Keratinocyte (primary cell): ENCODE results near the gene ADISSP. TPM values are rescaled to one million over a fixed set of nuclear protein-coding genes. Genes with fewer than 3 reads are reported as not detected.

Experiments used
- DNase-seq: peaks from one replicate; pipeline ENCODE4 v3.0.0-alpha.2; 2011; ENCODE audit warnings: low read depth, missing footprints, low spot score
- FAIRE-seq: peaks from 2 replicates; lab custom pipeline; 2011; peaks lifted over from hg19 to GRCh38; lab: Jason Lieb, UNC
- H2AFZ ChIP-seq: 2 replicates; pipeline ENCODE4 v1.6.0; 2012; ENCODE audit warnings: low read length, control low read depth, inconsistent platforms; ENCODE audit not compliant: control insufficient read depth
- H3K27ac ChIP-seq: 2 replicates; pipeline ENCODE4 v1.5.1; 2011; ENCODE audit warnings: low read length; ENCODE audit not compliant: control insufficient read depth, insufficient read depth
- H3K27me3 ChIP-seq: 3 replicates; pipeline ENCODE4 v1.6.0; 2011; ENCODE audit warnings: low read length; ENCODE audit not compliant: control insufficient read depth, insufficient read depth; ENCODE audit errors: extremely low read depth
- H3K36me3 ChIP-seq, 2 experiments: 2 replicates in 1 of 2; 3 replicates in 1 of 2; pipeline ENCODE4 v1.5.1; 2011; ENCODE audit warnings: low read length in 2 of 2, mild to moderate bottlenecking in 1 of 2; ENCODE audit not compliant: control insufficient read depth in 2 of 2, insufficient read depth in 2 of 2; ENCODE audit errors: extremely low read depth in 1 of 2
- H3K4me1 ChIP-seq: 3 replicates; pipeline ENCODE4 v1.5.1; 2011; ENCODE audit warnings: low read length; ENCODE audit not compliant: control insufficient read depth, insufficient read depth; ENCODE audit errors: extremely low read depth
- H3K4me2 ChIP-seq: 3 replicates; pipeline ENCODE4 v1.6.0; 2011; ENCODE audit warnings: low read depth, low read length; ENCODE audit not compliant: control insufficient read depth, insufficient read depth; ENCODE audit errors: extremely low read depth
- H3K4me3 ChIP-seq, 3 experiments: fragments of 200-600 bp in 1 of 3; sonication (generic) in 1 of 3; 2 replicates in 2 of 3; 3 replicates in 1 of 3; pipeline ENCODE4 v1.5.1; 2011 to 2016; ENCODE audit warnings: low read length in 3 of 3, mild to moderate bottlenecking in 3 of 3, control low read depth in 2 of 3, inconsistent platforms in 1 of 3, low read depth in 1 of 3, mixed read lengths in 1 of 3, mixed run types in 1 of 3, moderate library complexity in 1 of 3; ENCODE audit not compliant: control insufficient read depth in 2 of 3, insufficient read depth in 2 of 3; ENCODE audit errors: extremely low read depth in 1 of 3
- H3K79me2 ChIP-seq: 2 replicates; pipeline ENCODE4 v1.6.0; 2012; ENCODE audit warnings: low read length; ENCODE audit not compliant: control insufficient read depth, insufficient read depth
- H3K9ac ChIP-seq: 3 replicates; pipeline ENCODE4 v1.6.0; 2011; ENCODE audit warnings: low read length; ENCODE audit not compliant: control insufficient read depth, insufficient read depth; ENCODE audit errors: extremely low read depth
- H3K9me1 ChIP-seq: 3 replicates; pipeline ENCODE4 v1.6.0; 2011; ENCODE audit warnings: low read length; ENCODE audit not compliant: control insufficient read depth, insufficient read depth; ENCODE audit errors: extremely low read depth
- H3K9me3 ChIP-seq: 2 replicates; pipeline ENCODE4 v1.5.1; 2012; ENCODE audit warnings: low read depth, low read length; ENCODE audit not compliant: control insufficient read depth
- H4K20me1 ChIP-seq: 3 replicates; pipeline ENCODE4 v1.6.0; 2011; ENCODE audit warnings: low read length; ENCODE audit not compliant: control insufficient read depth, insufficient read depth; ENCODE audit errors: extremely low read depth
- EZH2 ChIP-seq: IDR thresholded peaks from one replicate; pipeline ENCODE4 v1.6.1; 2012; ENCODE audit warnings: inconsistent platforms, mild to moderate bottlenecking, low read length, moderate library complexity
- dilution Hi-C: fragments of 300-500 bp; cut with MboI; formaldehyde crosslinking; loops from one replicate; pipeline ENCODE4 v1.7.0; 2020; ENCODE audit warnings: low sequenced_read_pairs; ENCODE audit not compliant: extremely low pct_ligation_motif_present
- polyA plus RNA-seq, 5 experiments: library from polyadenylated mRNA; depleted of rRNA in 3 of 5; stranded (reverse) in 3 of 5; stranded (forward) in 1 of 5; unstranded in 1 of 5; fragments of >200 nt; gene quantifications; 1 replicate in 1 of 5; 2 replicates in 3 of 5; 3 replicates in 1 of 5; pipeline versions ENCODE4 v1.2.1 to v1.2.3, GENCODE V29; 2011 to 2012; ENCODE audit warnings: missing spikeins in 2 of 5, low read depth in 1 of 5, low replicate concordance in 1 of 5
- TF ChIP-seq, protein P1 (sequence below), 3 experiments: IDR thresholded peaks in 1 of 3; conservative IDR thresholded peaks in 1 of 3; optimal IDR thresholded peaks in 1 of 3; 2 replicates in 2 of 3; 3 replicates in 1 of 3; pipeline versions ENCODE3 to v1.5.1; 2011; ENCODE audit warnings: low read length in 3 of 3, mild to moderate bottlenecking in 3 of 3, moderate library complexity in 2 of 3, control low read depth in 1 of 3, inconsistent platforms in 1 of 3; ENCODE audit not compliant: insufficient read depth in 2 of 3; ENCODE audit errors: extremely low read depth in 1 of 3

Gene ADISSP
- polyA plus RNA-seq, 1 donor (not counting 4 experiments of a cell fraction or from before 2014, with no cell fraction given): 28.2 TPM

DNA sequence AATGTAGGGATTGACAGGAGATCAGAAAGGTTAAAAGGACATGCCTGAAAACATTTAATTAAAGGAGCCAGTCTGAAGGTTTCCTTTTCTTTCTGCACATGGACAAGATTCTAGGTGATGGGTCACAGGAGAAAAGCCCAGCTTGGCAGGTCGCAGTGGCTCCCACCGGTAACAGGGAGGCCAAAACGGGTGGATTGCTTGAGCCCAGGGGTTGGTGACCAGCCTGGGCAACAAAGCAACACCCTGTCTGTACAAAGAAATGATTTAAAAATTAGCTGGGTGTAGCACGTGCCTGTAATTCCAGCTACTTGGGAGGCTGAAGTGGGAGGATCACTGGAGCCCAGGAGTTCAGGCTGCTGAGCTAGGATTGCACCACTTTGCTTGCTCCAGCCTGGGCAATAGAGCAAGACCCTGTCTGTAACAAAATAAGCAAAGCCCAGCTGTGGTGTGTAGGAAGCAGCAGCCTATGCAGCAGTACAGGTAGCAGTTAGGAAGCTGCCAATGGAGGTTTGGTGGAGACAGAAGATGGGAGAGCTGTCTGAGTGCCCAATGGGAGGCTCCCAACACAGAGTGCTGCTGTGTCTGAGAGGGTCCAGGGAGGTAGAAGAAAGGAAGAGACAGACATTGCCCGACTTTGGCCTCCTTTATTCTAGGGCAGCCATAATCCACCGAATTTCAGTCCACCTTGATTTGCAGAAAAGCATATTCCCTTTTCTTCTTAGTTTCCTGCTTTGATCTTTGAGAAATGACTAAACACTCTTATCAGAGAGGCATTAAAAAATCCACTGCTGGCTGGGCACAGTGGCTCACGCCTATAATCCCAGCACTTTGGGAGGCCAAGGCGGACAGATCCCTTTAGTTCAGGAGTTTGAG lies 45.7 kb upstream of the ADISSP start:
- no peaks in the 10 kb centered on the region for H3K9me3 ChIP-seq
- FAIRE-seq (no peak), DNase-seq (no peak)
- H3K9me1 ChIP-seq: no peaks in the 10 kb centered on the region
- H2AFZ ChIP-seq: peak overlapping the region; percentile 13
- H3K4me2 ChIP-seq: no peak overlapping the region
- H3K36me3 ChIP-seq: no peaks in the 10 kb centered on the region
- no peaks in the 10 kb centered on the region for H3K27me3 ChIP-seq
- TF ChIP-seq, protein P1, sequence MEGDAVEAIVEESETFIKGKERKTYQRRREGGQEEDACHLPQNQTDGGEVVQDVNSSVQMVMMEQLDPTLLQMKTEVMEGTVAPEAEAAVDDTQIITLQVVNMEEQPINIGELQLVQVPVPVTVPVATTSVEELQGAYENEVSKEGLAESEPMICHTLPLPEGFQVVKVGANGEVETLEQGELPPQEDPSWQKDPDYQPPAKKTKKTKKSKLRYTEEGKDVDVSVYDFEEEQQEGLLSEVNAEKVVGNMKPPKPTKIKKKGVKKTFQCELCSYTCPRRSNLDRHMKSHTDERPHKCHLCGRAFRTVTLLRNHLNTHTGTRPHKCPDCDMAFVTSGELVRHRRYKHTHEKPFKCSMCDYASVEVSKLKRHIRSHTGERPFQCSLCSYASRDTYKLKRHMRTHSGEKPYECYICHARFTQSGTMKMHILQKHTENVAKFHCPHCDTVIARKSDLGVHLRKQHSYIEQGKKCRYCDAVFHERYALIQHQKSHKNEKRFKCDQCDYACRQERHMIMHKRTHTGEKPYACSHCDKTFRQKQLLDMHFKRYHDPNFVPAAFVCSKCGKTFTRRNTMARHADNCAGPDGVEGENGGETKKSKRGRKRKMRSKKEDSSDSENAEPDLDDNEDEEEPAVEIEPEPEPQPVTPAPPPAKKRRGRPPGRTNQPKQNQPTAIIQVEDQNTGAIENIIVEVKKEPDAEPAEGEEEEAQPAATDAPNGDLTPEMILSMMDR (optimal IDR thresholded peaks at IDR 0.05 in 1 of 3, IDR thresholded peaks at IDR 0.05 in 1 of 3, conservative IDR thresholded peaks at IDR 0.05 in 1 of 3; ENCODE audit: extremely low read depth in 1 of 3, insufficient read depth in 2 of 3, low read length in 3 of 3): no peak
- TF ChIP-seq EZH2: no peak
- dilution Hi-C loops: no loop called here
- H3K4me1 ChIP-seq: peaks cover 31% of the 10 kb centered on the region
- no peaks in the 10 kb centered on the region for H3K79me2 ChIP-seq
- peak overlapping the region; percentile 15 for H3K9ac ChIP-seq
- H4K20me1 ChIP-seq: no peaks in the 10 kb centered on the region
- peak overlapping the region; percentile 43 for H3K27ac ChIP-seq
- H3K4me3 ChIP-seq: no peak overlapping the region

DNA sequence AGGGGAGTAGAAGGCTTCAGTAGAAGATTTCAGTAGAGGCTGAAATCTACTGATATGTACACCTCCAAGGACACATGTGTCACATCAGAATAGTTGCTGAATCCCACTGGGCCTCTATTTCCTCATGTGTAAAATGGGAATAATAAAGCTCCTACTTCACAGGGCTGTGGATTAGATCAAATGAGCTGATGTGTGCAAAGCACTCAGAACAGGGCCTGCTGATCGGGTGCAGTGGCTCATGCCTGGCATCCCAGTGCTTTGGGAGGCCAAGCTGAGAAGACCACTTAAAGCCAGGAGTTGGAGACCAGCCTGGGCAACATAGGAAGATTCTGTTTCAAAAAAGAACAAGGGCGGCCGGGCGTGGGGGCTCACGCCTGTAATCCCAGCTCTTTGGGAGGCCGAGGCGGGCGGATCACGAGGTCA lies 44.7 kb upstream of the ADISSP start:
- Histone ChIP-seq H3K27ac (peak overlapping the region; percentile 97), H3K4me3 (no peak overlapping the region), H3K4me1 (peaks cover 38% of the 10 kb centered on the region), H3K9ac (peak overlapping the region; percentile 59), H2AFZ (peak overlapping the region; percentile 40), H3K9me3 (no peaks in the 10 kb centered on the region), H3K36me3 (no peaks in the 10 kb centered on the region), H3K4me2 (no peak overlapping the region), H3K27me3 (no peaks in the 10 kb centered on the region), H3K9me1 (no peaks in the 10 kb centered on the region), H3K79me2 (no peaks in the 10 kb centered on the region), H4K20me1 (no peaks in the 10 kb centered on the region)
- TF ChIP-seq, protein P1 (optimal IDR thresholded peaks at IDR 0.05 in 1 of 3, IDR thresholded peaks at IDR 0.05 in 1 of 3, conservative IDR thresholded peaks at IDR 0.05 in 1 of 3; ENCODE audit: extremely low read depth in 1 of 3, insufficient read depth in 2 of 3, low read length in 3 of 3): no peak
- TF ChIP-seq EZH2: no peak
- no peak for DNase-seq
- no peak for FAIRE-seq
- dilution Hi-C loops: no loop called here
